ENCODE data around the gene UGT2B15.

DNA sequence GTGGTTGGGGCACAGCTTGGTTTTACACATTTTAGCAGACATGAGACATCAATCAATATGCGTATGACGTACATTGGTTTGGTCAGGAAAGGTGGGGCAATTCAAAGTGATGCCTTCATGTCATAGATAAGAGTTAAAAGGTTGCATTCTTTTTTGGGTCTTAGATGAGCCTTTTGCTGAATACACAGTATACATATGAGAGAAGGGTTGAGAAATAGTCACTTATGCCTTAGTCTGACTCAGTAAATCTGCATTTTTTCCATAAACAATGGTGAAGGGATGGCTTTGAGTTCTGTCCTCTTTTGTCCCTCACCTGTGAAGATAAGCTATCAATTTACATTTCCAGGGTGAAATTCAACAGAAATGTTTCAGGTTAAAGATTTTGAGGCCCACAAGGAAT lies 43.9 kb upstream of the UGT2B15 start:
- TF ChIP-seq, protein P1, sequence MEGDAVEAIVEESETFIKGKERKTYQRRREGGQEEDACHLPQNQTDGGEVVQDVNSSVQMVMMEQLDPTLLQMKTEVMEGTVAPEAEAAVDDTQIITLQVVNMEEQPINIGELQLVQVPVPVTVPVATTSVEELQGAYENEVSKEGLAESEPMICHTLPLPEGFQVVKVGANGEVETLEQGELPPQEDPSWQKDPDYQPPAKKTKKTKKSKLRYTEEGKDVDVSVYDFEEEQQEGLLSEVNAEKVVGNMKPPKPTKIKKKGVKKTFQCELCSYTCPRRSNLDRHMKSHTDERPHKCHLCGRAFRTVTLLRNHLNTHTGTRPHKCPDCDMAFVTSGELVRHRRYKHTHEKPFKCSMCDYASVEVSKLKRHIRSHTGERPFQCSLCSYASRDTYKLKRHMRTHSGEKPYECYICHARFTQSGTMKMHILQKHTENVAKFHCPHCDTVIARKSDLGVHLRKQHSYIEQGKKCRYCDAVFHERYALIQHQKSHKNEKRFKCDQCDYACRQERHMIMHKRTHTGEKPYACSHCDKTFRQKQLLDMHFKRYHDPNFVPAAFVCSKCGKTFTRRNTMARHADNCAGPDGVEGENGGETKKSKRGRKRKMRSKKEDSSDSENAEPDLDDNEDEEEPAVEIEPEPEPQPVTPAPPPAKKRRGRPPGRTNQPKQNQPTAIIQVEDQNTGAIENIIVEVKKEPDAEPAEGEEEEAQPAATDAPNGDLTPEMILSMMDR (conservative IDR thresholded peaks at IDR 0.05; ENCODE audit: low read depth, low read length): no peak
- no peak for TF ChIP-seq EZH2 (IDR thresholded peaks at IDR 0.05; ENCODE audit: borderline replicate concordance, low read depth, low read length, poor library complexity, severe bottlenecking)
